Amygdala (tissue), 56 donors: ENCODE data around the gene PTX3.
A peak's percentile ranks its signal among the peaks of the same experiment; 100 is the strongest.

Experiments used
- DNase-seq, 56 donors: peaks; one replicate each; lab custom pipeline; 2025; lab: John Stamatoyannopoulos, UW

The PTX3 gene

DNA sequence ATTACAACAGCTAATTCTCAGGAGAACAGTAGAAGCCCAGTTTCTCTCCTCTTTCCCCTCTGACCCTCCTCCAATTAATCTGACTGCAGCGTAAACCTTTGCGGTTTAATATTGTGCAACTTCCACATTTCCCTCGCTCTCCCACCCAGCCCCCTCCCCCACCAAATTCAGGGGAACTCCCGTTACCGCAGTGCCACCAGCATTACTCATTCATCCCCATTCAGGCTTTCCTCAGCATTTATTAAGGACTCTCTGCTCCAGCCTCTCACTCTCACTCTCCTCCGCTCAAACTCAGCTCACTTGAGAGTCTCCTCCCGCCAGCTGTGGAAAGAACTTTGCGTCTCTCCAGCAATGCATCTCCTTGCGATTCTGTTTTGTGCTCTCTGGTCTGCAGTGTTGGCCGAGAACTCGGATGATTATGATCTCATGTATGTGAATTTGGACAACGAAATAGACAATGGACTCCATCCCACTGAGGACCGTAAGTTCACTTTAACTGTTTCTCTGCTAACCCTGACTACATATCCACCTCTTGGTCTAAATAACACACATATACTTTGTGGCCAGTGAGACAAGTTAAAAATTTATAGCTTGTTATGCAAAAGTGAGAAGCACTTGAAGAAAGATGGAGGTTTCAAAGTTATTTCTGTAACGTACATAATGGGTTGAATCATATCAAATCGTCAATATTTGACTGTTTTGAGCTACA is at the start of gene PTX3:
Gene PTX3 (plus strand): TSS at position 268 of the 709 bp plus-strand sequence. CDS start 84 bp downstream, at position 352.
- DNase-seq = peak in 4 of 56 donors; percentile 2 to 14 (median 8)

GRCh38 chr3:157387708-157388435 is 48.8 kb upstream of the PTX3 start:
- no peak for DNase-seq

- DNase-seq = no peak
Measured at GRCh38 chr3:157388976-157389375, 47.7 kb upstream of the PTX3 start.

DNA sequence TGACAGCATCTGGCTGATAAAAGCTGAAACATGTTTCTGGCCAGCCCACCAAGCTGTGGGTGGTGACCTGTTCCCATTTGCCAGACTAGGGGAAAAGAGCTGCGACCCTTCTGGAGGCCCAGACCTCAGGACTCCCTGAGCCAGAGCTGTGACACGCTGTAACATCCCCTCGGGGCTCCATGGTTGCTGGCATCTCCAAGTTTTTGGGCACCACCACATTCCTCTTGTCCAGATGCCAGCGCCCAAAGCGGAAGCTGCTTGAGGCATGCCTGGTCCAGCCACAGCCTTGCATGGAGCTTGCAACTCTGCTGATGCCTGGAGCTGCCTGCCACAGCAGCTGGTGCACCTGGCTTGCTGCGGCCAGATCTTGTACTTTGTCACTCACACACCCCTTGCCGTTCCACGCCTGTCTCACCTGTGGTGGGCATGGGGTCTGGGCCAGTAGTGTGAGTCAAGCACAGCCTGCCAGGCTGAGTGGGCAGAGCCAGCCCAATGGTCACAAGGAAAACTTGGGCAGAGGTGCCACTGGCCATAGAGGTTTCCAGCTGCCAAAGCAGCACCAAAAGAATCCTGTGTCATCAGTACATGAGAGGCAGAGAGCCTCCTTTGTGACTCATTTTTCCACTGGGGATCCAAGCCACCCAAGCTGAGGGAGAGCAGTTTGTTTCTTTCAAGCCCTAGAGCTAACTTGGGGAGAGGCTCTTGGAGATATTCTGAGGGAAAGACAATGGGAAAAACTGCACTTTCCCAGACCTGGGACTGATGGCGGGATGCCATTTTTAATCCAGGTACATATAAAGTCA is 45.7 kb upstream of the PTX3 start:
- no peak for DNase-seq

DNA sequence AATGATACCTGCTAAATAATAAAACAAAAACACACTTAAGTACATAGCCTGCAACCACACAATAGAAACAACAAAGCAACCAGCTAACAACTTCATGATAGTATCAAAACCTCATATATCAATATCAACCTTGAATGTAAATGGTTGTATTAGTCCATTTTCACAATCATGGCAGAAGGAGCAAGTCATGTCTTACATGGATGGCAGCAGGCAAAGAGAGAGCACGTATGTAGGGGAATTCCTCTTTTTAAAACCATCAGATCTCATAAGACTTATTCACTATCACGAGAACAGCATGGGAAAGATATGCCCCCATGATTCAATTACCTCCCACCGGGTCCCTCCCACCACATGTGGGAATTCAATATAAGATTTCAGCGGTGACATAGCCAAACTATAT is 44.5 kb upstream of the PTX3 start:
- DNase-seq = no peak

DNA sequence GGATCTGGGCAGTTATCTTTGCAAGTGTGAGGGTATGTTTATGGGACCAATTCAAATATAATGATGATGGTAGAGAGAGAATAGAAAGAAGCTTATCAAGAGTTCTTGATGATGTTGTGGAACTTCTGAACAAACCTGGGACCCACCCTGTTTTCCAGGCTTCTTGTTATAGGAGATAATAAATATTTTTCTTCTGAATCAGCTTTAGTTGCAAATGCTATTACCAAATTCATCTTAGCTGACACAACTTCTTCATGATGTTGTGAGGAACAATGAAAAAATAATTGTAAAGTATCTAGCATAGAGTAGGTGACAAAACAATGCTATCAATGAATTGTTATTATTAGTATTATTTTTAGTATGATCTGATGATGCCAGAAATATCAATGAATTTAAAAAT is 43.5 kb upstream of the PTX3 start:
- DNase-seq = no peak

DNA sequence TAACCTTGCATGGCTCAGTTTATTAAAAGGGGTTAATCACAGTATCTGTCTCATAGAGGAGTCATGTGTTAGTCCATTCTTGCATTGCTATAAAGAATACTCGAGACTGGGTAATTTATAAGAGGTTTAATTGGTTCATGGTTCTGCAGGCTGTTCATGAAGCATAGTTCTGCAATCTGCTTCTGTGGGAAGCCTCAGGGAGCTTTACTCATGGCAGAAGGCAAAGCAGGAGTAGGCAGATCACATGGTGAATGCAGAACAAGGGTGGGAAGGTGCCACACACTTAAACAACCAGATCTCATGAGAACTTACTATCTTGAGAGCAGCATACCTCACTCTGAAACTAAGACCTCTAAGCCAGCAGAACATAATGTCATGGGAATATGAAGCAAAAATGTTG is 42.2 kb upstream of the PTX3 start:
- DNase-seq = peak in 1 of 56 donors; percentile 8

DNA sequence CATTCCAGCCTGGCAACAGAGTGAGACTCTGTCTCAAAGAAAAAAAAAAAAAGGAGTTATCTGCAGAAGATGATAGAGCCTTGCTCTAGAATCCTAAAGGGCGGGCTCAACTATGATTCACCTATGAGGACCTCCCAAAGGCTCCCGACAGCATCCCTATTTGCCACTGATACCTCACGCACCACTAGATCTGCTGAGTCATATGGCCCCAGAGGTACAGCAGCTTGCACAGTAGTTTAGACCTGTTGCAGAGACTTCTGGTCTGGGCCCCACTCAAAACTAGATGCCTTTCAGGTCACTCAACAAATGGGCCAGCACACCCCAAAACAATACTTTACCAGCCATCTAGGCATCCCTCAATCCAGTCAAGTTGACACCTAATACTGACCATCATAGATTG is 38.1 kb upstream of the PTX3 start:
- DNase-seq = no peak

GRCh38 chr3:157404381-157404780 is 32.3 kb upstream of the PTX3 start:
- no peak for DNase-seq

- no peak for DNase-seq
Measured at GRCh38 chr3:157405457-157405856, 31.2 kb upstream of the PTX3 start.

GRCh38 chr3:157406394-157406793 is 30.3 kb upstream of the PTX3 start:
- DNase-seq = no peak

DNA sequence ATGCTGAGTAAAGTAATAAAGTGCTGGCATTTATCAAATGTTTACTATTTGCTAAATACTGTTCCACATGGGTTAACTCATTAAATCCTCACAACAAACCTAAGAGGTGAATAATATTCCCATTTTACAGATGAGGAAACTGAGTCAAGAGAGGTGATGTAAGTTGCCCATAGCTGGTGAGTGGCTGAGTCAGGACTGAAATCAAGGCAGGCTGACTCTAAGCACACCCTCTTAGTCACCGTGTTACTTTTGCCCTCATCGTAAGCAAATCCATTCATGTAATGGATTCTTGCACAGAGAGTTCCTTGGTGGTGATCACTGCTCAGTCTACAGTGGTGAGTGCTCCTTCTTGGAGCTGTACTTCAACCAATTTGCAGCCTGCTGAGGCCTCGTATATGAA is 28.9 kb upstream of the PTX3 start:
- no peak for DNase-seq

GRCh38 chr3:157408499-157409149 is 28.0 kb upstream of the PTX3 start:
- DNase-seq = no peak

DNA sequence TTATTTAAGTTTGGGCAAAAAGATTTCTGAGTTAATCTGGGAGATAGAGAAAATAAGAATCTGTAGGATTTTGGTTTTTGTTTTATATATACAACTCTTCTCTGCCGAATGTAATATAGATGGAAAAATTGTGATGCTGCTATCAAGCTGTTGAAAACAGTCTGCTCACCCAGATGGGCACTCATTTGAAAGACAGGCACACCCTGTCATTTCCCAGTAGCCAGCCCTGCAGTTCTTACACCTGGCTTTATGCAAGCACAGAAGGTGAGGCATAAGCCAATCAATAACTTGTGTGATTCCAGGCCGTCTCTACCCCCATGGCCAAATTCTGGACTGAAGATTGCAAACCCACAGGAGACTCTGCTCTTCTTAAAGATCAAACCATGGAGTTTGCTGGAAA is 27.1 kb upstream of the PTX3 start:
- no peak for DNase-seq

DNA sequence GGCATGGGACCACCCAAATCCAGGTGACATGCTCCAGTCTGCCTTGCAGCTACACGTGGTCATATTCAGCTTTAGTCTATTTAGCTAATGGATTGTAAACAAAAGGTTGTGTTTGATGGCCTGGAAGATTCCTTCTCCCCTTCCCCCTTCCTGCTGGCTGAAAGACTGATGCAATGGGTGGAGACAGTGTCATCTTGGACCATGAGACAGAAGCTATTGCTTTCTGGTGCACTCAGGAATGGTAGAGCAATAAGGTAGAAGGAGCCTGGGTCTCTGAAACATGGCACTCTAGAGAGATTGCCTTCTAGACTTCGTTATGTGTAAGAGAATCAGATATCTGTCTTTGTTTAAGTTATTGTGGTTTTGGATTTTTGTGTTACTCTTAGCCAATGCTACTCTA is 25.7 kb upstream of the PTX3 start:
- no peak for DNase-seq

- DNase-seq = no peak
Measured at GRCh38 chr3:157412323-157412855, 24.3 kb upstream of the PTX3 start.

- DNase-seq = no peak
Measured at GRCh38 chr3:157414861-157415260, 21.8 kb upstream of the PTX3 start.

DNA sequence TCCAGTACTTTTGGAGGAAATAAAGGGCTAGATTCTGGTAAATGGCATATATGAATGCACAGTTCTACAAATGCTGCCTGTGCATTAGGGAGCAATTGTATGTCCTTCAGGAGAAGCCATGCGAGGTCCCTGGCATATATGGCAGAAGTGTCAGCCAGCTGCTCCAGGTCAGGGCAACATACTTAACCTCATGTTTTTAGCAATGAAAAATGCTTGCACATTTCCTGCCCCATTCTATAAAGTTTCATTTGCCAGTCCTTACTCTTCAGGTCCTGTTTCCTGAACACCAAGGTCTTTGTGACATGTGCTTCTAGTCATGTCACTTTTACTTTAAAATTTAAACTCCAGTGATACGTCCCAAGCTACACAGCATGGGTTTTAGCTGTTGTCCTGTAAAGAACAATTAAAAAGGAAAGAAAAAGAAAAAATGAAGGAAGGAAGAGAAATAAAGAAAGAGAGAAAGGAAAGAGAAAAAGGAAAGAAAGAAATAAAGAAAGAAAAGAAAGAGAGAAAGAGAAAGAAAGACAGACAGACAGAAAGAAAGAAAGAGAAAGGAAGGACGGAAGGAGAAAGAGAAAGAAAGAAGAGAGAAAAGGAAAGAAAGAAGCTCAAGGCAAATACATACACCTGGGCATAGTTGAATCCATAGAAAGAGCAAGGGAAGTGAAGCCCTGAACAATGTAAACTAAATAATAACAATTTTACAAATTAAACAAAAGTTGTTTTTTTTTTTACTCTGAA is 20.1 kb upstream of the PTX3 start:
- DNase-seq = no peak

DNA sequence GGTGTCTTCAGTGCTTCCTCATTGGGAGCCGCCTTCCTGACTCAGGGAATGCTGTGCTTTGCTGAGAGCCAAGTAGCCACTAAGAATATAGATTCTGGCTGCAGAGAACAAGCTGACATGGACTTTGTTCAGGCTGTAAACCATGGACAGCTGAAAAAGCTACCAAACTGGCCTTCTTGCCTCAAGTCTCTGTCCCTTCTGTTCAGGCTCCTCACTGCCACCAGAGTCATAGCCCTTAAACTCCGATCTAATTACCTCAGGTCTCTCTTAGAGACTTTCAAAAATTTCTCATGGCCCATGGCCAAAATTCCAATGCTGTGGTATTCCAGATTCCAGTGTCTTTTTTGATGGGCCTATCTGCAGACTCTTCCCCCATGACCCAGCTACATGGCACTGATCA is 19.4 kb upstream of the PTX3 start:
- no peak for DNase-seq

DNA sequence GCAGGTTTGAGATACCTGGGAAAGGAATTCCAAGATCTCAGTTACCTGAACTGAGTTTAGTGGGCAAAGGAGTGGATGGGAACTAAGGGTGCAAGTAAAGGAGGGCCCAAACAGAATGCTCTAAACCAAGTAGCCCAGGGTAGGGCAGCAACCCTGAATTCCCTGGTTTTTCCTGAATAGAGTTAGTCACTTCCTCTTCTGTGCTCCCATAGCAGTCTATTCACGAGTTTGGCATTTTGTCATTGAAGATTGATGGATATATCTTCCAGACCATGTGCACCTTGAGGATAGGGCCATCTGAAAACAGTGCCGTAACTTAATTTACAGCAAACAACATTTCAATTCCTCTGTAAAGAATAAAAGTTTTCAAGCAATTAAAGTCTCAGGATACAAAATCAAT is 18.5 kb upstream of the PTX3 start:
- no peak for DNase-seq
